Body of pancreas (tissue), 4 donors: ENCODE measurements around the gene AGBL4. TPM values are rescaled to one million over a fixed set of nuclear protein-coding genes. Genes with fewer than 3 reads are reported as not detected.

Source experiments
- ATAC-seq: fragments of 150-250 bp; one replicate; pipeline ENCODE4 v1.9.1; 2016
- DNase-seq, 4 donors: peaks; one replicate each; pipeline ENCODE4 v3.0.0-alpha.2; 2019
- H3K27ac ChIP-seq, 4 donors: fragments of 200-600 bp; sonication (generic); 1 replicate in 3 of 4; 2 replicates in 1 of 4; pipeline versions ENCODE4 v1.5.1 to v1.6.1; 2016 to 2019; ENCODE audit warnings: mild to moderate bottlenecking in 1 of 4, mixed read lengths in 1 of 4, moderate library complexity in 1 of 4
- H3K27me3 ChIP-seq, 2 donors: fragments of 200-600 bp; sonication (generic); one replicate each; pipeline ENCODE4 v1.6.0; 2016; ENCODE audit warnings: mild to moderate bottlenecking in 1 of 2
- H3K36me3 ChIP-seq, 2 donors: fragments of 200-600 bp; sonication (generic); replicated peaks in 1 of 2; 2 replicates each; pipeline ENCODE4 v1.5.1; 2016; ENCODE audit warnings: low read depth in 2 of 2; ENCODE audit not compliant: insufficient read depth in 1 of 2
- H3K4me1 ChIP-seq: fragments of 200-600 bp; sonication (generic); one replicate; pipeline ENCODE4 v1.6.0; 2016
- H3K4me3 ChIP-seq, 2 donors: fragments of 200-600 bp; sonication (generic); 1 replicate in 1 of 2; 2 replicates in 1 of 2; pipeline ENCODE4 v1.5.1; 2016 to 2019
- H3K9me3 ChIP-seq, 3 donors: fragments of 200-600 bp; sonication (generic); 1 replicate in 2 of 3; 2 replicates in 1 of 3; pipeline ENCODE4 v1.5.1; 2016
- CTCF ChIP-seq, 7 experiments: fragments of 450-650 bp in 4 of 7; fragments of 200-600 bp in 3 of 7; sonication (generic) in 3 of 7; IDR thresholded peaks; one replicate each; pipeline ENCODE4 v1.5.1; 2016 to 2019; ENCODE audit warnings: antibody characterized with exemption in 7 of 7
- POLR2A ChIP-seq, 3 donors: fragments of 450-650 bp; IDR thresholded peaks; one replicate each; pipeline ENCODE4 v1.6.1; 2016; ENCODE audit warnings: antibody characterized with exemption in 3 of 3, mild to moderate bottlenecking in 2 of 3
- WGBS, 2 donors: methylation state at CpG; one replicate each; pipeline ENCODE4 v1.1.5; 2017; 5-methylcytosine and 5-hydroxymethylcytosine counted together
- intact Hi-C: fragments of 100-400 bp; cut with DNase I; formaldehyde crosslinking; loops from one replicate; pipeline ENCODE4 v1.15.1; 2023
- total RNA-seq, 2 donors: library from RNA; depleted of rRNA; stranded (reverse); fragments of >200 nt; gene quantifications; one replicate each; pipeline ENCODE4 v1.1.0, GENCODE V29; 2016

Gene AGBL4
- total RNA-seq, 2 donors from 2014 or later: 0.33 to 0.78 TPM

GRCh38 chr1:49686107-49686506 lies 337.6 kb downstream of the AGBL4 start:
- no peak for TF ChIP-seq CTCF (IDR thresholded peaks at IDR 0.05)
- TF ChIP-seq POLR2A (IDR thresholded peaks at IDR 0.05): no peak
- no peak overlapping the region for H3K4me3 ChIP-seq
- WGBS, 2 donors: 38 to 59% methylated on average over 3 of the region's 3 CpGs
- H3K9me3 ChIP-seq: no peaks in the 10 kb centered on the region
- DNase-seq (peak in 1 of 4 donors; percentile 4), ATAC-seq (no peak)
- H3K27me3 ChIP-seq: no peaks in the 10 kb centered on the region
- no peak overlapping the region for H3K27ac ChIP-seq
- no peaks in the 10 kb centered on the region for H3K36me3 ChIP-seq
- intact Hi-C loops: no loop called here
- H3K4me1 ChIP-seq: no peaks in the 10 kb centered on the region

GRCh38 chr1:49677706-49678105 lies 346.0 kb downstream of the AGBL4 start:
- no peak overlapping the region for H3K27ac ChIP-seq
- H3K27me3 ChIP-seq: no peaks in the 10 kb centered on the region
- no peak overlapping the region for H3K4me3 ChIP-seq
- H3K9me3 ChIP-seq: no peaks in the 10 kb centered on the region
- ATAC-seq: no peak
- no peaks in the 10 kb centered on the region for H3K36me3 ChIP-seq
- TF ChIP-seq POLR2A (IDR thresholded peaks at IDR 0.05) (no peak), CTCF (IDR thresholded peaks at IDR 0.05) (no peak)
- intact Hi-C loops: no loop called here
- 48 to 55% methylated on average over 2 of the region's 2 CpGs for WGBS, 2 donors
- DNase-seq: no peak
- H3K4me1 ChIP-seq: no peaks in the 10 kb centered on the region

GRCh38 chr1:49651136-49651535 lies 372.6 kb downstream of the AGBL4 start:
- no peak overlapping the region for H3K4me3 ChIP-seq
- intact Hi-C loops: loop anchor here (5.0 kb wide), 1 partner anchor 354 kb away; no protein-coding TSS in a partner anchor
- TF ChIP-seq POLR2A (IDR thresholded peaks at IDR 0.05): no peak
- no peak for TF ChIP-seq CTCF (IDR thresholded peaks at IDR 0.05)
- H3K36me3 ChIP-seq: no peaks in the 10 kb centered on the region
- peaks cover 0 to 5% (median 0%) of the 10 kb centered on the region in 3 donors for H3K9me3 ChIP-seq
- H3K27me3 ChIP-seq: no peaks in the 10 kb centered on the region
- 57 to 64% methylated on average over 3 of the region's 3 CpGs for WGBS, 2 donors
- no peak for DNase-seq
- no peak for ATAC-seq
- no peaks in the 10 kb centered on the region for H3K4me1 ChIP-seq
- H3K27ac ChIP-seq: no peak overlapping the region

GRCh38 chr1:49630156-49630555 lies 393.6 kb downstream of the AGBL4 start:
- Histone ChIP-seq H3K27ac (no peak overlapping the region), H3K27me3 (no peaks in the 10 kb centered on the region), H3K9me3 (no peaks in the 10 kb centered on the region), H3K4me3 (no peak overlapping the region), H3K36me3 (no peaks in the 10 kb centered on the region), H3K4me1 (no peaks in the 10 kb centered on the region)
- no peak for TF ChIP-seq POLR2A (IDR thresholded peaks at IDR 0.05)
- TF ChIP-seq CTCF (IDR thresholded peaks at IDR 0.05): no peak
- ATAC-seq (no peak), DNase-seq (no peak)
- 58 to 80% methylated on average over 2 of the region's 2 CpGs for WGBS, 2 donors
- intact Hi-C loops: no loop called here

- no peaks in the 10 kb centered on the region for H3K27me3 ChIP-seq
- no peaks in the 10 kb centered on the region for H3K9me3 ChIP-seq
- TF ChIP-seq POLR2A (IDR thresholded peaks at IDR 0.05) (no peak), CTCF (IDR thresholded peaks at IDR 0.05) (no peak)
- H3K4me1 ChIP-seq: no peaks in the 10 kb centered on the region
- no peak overlapping the region for H3K4me3 ChIP-seq
- H3K36me3 ChIP-seq: no peaks in the 10 kb centered on the region
- DNase-seq: no peak
- intact Hi-C loops: no loop called here
- no peak for ATAC-seq
- no peak overlapping the region for H3K27ac ChIP-seq
- 77 to 88% methylated on average over 3 of the region's 3 CpGs for WGBS, 2 donors
These were observed 396.0 kb downstream of the AGBL4 start for GRCh38 chr1:49627781-49628180.
